Loucy (cell line): Measurements from ENCODE around the gene SLCO2A1.

Source experiments
- EZH2phosphoT487 ChIP-seq: fragments of 200-600 bp; IDR thresholded peaks from 2 replicates; pipeline ENCODE4 v1.6.1; 2018; ENCODE audit warnings: antibody characterized with exemption, mild to moderate bottlenecking, moderate library complexity, borderline replicate concordance
- TF ChIP-seq, protein P1 (sequence below): fragments of 200-600 bp; sonication (generic); conservative IDR thresholded peaks from 2 replicates; pipeline ENCODE4 v1.5.1; 2014; ENCODE audit warnings: mild to moderate bottlenecking, antibody characterized with exemption, low read length

- TF ChIP-seq, protein P1, sequence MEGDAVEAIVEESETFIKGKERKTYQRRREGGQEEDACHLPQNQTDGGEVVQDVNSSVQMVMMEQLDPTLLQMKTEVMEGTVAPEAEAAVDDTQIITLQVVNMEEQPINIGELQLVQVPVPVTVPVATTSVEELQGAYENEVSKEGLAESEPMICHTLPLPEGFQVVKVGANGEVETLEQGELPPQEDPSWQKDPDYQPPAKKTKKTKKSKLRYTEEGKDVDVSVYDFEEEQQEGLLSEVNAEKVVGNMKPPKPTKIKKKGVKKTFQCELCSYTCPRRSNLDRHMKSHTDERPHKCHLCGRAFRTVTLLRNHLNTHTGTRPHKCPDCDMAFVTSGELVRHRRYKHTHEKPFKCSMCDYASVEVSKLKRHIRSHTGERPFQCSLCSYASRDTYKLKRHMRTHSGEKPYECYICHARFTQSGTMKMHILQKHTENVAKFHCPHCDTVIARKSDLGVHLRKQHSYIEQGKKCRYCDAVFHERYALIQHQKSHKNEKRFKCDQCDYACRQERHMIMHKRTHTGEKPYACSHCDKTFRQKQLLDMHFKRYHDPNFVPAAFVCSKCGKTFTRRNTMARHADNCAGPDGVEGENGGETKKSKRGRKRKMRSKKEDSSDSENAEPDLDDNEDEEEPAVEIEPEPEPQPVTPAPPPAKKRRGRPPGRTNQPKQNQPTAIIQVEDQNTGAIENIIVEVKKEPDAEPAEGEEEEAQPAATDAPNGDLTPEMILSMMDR, result no peak
- no peak for TF ChIP-seq EZH2phosphoT487
Measured at GRCh38 chr3:134033315-134033996, 3.7 kb upstream of the SLCO2A1 start.
